GM10847 (cell line): ENCODE measurements around the gene SNX14.

Experiments used
- POLR2A ChIP-seq: IDR thresholded peaks from 2 replicates; pipeline ENCODE4 v1.6.1; 2011; ENCODE audit not compliant: insufficient read length; ENCODE audit errors: extremely low read depth

The SNX14 gene

DNA sequence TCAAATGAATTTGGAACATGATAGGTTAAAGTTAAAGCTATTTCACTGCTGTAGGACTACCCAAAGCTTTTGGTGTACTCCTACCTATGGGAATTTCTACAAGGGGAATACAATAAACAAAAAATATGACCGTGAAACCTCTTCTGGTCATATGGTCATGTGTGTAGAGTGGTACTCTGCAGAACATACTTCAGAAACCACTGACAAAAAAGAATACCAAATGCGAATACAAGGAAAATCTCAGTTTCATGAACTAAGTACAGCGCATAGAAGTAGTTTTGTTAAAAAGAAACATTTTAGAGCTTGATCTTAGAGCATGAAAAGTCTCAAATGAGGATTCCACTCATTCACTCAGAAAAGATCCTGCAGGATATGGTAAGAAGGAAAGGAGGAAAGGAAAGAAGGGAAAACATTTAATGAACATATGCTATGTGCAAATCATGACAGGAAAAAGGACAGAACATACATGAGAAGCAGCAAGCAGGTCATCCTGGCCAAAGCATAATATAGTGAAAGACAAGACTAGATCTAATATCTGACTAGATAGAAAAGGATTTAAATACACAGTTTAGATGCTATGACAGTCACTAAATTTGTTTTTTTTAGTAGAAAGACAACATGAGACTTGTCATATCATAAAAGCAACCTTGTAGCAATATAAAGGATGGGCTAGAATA is 36.5 kb downstream of the SNX14 start:
- no peak for TF ChIP-seq POLR2A

DNA sequence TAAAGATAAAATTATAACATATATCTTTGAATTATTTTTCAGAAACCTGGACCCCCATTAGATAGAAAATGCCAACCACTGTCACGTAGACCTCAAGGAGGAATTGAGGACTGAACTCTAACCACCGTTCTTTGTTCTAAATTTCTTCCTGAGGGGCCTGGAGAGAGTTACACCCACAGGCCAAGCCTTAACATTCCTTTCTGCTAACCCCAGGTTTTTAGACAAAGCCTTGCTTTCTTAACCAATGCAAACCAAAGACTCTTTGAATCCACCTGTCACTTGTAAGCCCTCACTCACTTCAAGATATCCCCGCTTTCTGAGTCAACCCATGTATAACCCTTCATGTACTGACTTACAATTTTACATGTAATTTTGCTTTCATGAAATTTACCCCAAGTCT is 41.0 kb downstream of the SNX14 start:
- TF ChIP-seq POLR2A: no peak

DNA sequence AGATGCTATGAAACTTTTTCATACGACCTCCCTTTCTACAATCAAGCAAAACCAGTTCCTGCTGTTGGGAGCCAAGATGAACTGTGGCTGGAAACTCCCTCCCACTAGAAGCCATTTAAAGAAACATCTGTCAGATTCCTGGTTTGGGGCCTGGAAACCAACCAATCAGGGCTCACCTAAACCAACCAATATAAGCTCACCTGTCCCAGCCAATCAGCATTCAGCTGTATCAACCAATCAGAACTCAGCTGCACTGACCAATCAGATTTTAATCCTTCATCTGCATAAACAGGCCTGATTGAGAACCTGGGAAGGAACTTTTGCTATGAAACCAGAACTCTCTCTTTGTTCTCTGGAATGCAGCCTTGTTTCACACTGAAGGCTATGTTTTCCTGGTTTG is 42.4 kb downstream of the SNX14 start:
- TF ChIP-seq POLR2A: no peak

- no peak for TF ChIP-seq POLR2A
These were observed 45.9 kb downstream of the SNX14 start for GRCh38 chr6:85547719-85548118.

GRCh38 chr6:85544776-85545175 is 48.9 kb downstream of the SNX14 start:
- TF ChIP-seq POLR2A: no peak

- no peak for TF ChIP-seq POLR2A
These were observed 56.6 kb downstream of the SNX14 start for GRCh38 chr6:85537055-85537494.

DNA sequence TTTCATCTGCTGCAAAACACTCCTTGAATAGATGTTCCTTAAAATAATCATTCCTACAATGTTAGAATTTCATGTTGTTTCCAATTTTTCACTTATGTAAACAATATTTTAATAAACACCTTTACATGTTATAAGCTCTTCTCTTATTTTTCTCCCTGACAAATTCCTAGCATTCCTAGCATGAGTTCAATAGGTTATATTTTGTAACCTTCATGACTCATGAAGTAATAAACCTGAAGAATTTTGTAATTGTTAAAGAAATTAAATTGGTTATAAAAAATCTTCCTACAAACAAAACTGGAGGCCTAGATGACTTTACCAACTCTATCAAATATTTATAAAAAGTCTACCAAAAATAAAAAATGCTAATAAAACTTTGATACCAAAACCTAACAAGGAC is 77.5 kb downstream of the SNX14 start:
- no peak for TF ChIP-seq POLR2A

GRCh38 chr6:85506441-85507093 is 87.1 kb downstream of the SNX14 start:
- TF ChIP-seq POLR2A: no peak

DNA sequence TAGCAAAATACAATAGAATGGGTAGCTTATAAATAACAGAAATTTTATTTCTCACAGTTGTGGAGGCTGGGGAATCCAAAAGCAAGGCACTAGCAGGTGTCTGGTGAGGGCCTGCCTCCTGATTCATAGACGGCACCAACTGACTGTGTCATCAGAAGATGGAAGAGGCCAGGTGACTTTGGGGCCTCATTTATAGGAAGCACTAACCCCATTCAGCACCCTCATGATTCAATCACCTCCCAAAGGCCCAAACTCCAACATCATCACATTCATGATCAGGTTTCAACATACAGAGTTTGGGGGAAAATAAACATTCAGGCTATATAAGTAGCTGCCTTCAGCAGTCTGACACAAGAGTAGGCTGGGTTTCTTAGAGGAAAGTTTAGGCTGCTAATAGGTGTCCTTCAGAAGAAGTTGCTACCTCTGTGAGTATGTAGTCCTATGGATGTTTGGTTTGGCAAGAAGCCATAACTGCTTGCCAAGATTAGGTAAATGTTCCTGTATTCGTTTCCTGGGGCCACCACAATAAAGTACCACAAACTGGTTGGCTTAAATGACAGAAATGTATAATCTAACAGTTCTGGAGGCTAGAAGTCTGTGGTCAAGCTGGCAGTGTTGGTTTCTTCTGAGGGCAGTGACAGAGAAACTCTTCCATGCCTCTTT is 94.9 kb downstream of the SNX14 start:
- no peak for TF ChIP-seq POLR2A

- TF ChIP-seq POLR2A: no peak
These were observed 96.8 kb downstream of the SNX14 start for GRCh38 chr6:85496856-85497255.

GRCh38 chr6:85496009-85496579 is 97.6 kb downstream of the SNX14 start:
- TF ChIP-seq POLR2A: no peak

- TF ChIP-seq POLR2A: no peak
These were observed 98.8 kb downstream of the SNX14 start for GRCh38 chr6:85494547-85495536.

DNA sequence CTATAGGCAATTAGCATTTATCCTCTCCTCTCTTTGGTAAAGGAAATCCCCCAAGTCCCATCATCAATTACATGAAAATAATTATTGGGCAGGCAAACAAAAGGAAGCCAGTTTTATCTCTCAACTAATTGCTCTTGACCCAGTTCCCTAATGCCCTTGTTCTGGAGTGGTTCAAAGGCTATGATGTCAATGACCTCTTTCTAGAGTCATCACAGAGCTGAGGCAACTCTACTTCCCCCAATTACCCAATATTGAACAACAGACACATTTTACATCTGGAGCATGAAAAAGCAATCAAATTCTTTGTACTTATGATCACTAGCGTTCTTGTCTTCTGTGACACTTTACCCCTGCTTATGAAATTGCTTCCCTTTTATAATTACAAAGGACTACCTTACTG is 100.3 kb downstream of the SNX14 start:
- TF ChIP-seq POLR2A: no peak

DNA sequence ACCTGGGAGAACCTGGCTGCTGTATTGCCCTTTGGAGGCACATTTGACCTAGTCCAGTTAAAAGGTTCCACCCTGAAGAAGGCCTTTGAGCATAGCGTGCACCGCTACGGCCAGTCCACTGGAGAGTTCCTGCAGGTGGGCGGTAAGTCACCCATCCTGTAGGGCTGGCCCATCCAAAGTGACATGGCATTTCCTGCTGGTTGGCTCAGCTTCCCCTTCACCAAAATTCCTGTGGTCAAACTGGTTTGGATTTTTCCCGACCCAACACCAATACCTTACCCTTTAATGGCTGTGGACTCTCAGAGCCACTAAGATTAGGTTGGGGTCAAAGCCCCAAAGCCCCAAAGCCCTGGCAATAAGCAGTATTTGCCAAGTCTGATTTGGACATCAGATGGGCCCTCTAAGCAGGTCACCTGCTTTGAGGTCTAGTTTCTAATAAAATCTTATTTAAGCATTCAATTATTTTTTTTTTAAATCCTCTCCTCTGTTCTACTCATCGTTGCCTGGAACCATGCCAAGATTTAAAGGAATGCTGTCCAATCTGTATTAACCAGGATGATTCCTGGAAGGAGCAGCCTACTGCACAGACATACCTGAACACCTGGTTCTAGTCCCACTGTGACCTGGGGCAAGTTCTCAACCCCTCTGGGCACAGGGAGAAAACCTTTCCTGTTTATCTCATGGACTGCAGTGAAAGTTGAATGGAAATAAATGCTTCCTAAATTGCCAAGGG is 103.0 kb downstream of the SNX14 start:
- TF ChIP-seq POLR2A: no peak
